SK-N-MC (cell line): ENCODE results near the gene OTUD7B.
A peak's percentile ranks its signal among the peaks of the same experiment; 100 is the strongest.

Source experiments
- DNase-seq: peaks from one replicate; pipeline ENCODE4 v3.0.0-alpha.2; 2011; ENCODE audit warnings: low read depth, low spot score
- H3K27ac ChIP-seq: fragments of 200-600 bp; sonication (generic); 2 replicates; pipeline ENCODE4 v1.5.1; 2016; ENCODE audit warnings: mixed run types
- H3K36me3 ChIP-seq: fragments of 200-600 bp; sonication (generic); 2 replicates; pipeline ENCODE4 v1.6.1; 2017; ENCODE audit warnings: antibody characterized with exemption, low read length, mixed read lengths; ENCODE audit not compliant: insufficient read depth
- H3K4me3 ChIP-seq: fragments of 200-600 bp; sonication (generic); 2 replicates; pipeline ENCODE4 v1.5.1; 2016
- H3K9ac ChIP-seq: fragments of 200-600 bp; sonication (generic); 2 replicates; pipeline ENCODE4 v1.8.0; 2017; ENCODE audit warnings: mixed run types, mixed read lengths; ENCODE audit not compliant: insufficient read length
- H3K9me3 ChIP-seq: fragments of 200-600 bp; sonication (generic); 2 replicates; pipeline ENCODE4 v1.6.1; 2017; ENCODE audit warnings: low read depth, mild to moderate bottlenecking, antibody characterized with exemption, low read length, moderate library complexity, mixed read lengths
- EZH2 ChIP-seq: fragments of 200-600 bp; sonication (generic); IDR thresholded peaks from one replicate; pipeline ENCODE4 v1.6.1; 2017; ENCODE audit warnings: antibody characterized with exemption
- FOXP2 ChIP-seq: optimal IDR thresholded peaks from 2 replicates; pipeline ENCODE3; 2011; ENCODE audit warnings: mild to moderate bottlenecking, moderate library complexity; ENCODE audit not compliant: insufficient read depth; ENCODE audit errors: extremely low read length, control extremely low read depth
- POLR2AphosphoS5 ChIP-seq: IDR thresholded peaks from 2 replicates; pipeline ENCODE4 v1.6.1; 2012; ENCODE audit warnings: mild to moderate bottlenecking, low read depth, low read length, borderline replicate concordance

The OTUD7B gene

DNA sequence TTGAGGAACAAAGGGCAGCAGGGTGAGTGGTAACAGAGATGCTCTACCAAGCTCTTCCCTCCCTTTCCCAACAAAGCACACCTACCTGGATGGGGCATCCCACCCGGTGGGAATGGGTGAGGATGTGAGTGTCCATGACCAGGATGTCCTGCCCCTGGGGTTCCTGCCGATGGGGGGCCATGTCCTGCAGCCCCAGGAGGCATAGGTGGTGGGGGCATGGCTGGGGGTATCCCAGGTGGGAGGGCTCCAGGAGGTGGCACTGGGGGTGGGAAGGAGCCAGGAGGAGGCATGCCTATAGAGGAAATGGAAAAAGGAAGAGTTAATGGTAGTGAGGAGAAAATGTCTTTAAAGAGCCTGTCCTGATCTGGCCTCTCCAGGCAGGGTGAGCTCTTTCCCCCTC, 84.8 kb downstream of the OTUD7B start:
- DNase-seq, result no peak
- Histone ChIP-seq H3K36me3 (peaks cover 46% of the 10 kb centered on the region), H3K4me3 (no peak overlapping the region; the same call in 1 of the 2 replicates), H3K9me3 (no peaks in the 10 kb centered on the region), H3K27ac (no peak overlapping the region), H3K9ac (no peak overlapping the region)
- TF ChIP-seq EZH2 (no peak), POLR2AphosphoS5 (no peak), FOXP2 (no peak)

DNA sequence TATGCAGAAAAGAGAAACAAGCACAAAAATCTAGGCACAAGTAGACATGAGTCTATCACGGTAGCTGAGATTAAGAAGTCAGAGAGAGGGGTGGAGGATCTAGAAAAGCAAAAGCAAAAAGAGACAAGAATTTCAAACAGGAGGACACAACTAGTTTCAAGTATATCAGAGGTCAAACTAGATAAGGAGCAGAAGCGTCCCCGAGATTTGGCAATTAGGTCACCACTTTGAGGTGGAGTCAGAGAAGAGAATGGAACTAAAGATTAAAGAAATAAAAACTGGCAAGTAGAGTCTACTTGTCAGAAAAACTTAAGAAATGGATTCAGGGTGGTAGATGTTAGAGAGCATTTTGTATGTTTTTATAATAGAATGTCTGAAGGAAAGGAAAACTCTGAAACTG, 85.2 kb downstream of the OTUD7B start:
- Histone ChIP-seq H3K9ac (no peak overlapping the region), H3K9me3 (no peaks in the 10 kb centered on the region), H3K36me3 (peaks cover 46% of the 10 kb centered on the region), H3K4me3 (no peak overlapping the region), H3K27ac (no peak overlapping the region)
- DNase-seq, result no peak
- TF ChIP-seq FOXP2 (no peak), POLR2AphosphoS5 (no peak), EZH2 (no peak)

GRCh38 chr1:149923626-149924025, 86.9 kb downstream of the OTUD7B start:
- no peak overlapping the region for H3K9ac ChIP-seq
- peaks cover 46% of the 10 kb centered on the region for H3K36me3 ChIP-seq
- H3K9me3 ChIP-seq, result no peaks in the 10 kb centered on the region
- DNase-seq, result no peak
- H3K4me3 ChIP-seq, result no peak overlapping the region
- TF ChIP-seq EZH2 (no peak), FOXP2 (no peak), POLR2AphosphoS5 (no peak)
- no peak overlapping the region for H3K27ac ChIP-seq

- Histone ChIP-seq H3K9me3 (no peaks in the 10 kb centered on the region), H3K9ac (peak within 1 kb of the TSS; percentile 70), H3K36me3 (peaks cover 3% of the 10 kb centered on the region), H3K27ac (no peak within 1 kb of the TSS), H3K4me3 (peak within 1 kb of the TSS; percentile 83)
- TF ChIP-seq FOXP2 (no peak), EZH2 (no peak), POLR2AphosphoS5 (no peak)
- DNase-seq, result no peak
Measured at GRCh38 chr1:149917571-149918144, 92.9 kb downstream of the OTUD7B start, which contains the start of gene SV2A. SV2A (minus strand) TSS chr1:149917844; CDS start chr1:149913840, 4,004 bp downstream.

DNA sequence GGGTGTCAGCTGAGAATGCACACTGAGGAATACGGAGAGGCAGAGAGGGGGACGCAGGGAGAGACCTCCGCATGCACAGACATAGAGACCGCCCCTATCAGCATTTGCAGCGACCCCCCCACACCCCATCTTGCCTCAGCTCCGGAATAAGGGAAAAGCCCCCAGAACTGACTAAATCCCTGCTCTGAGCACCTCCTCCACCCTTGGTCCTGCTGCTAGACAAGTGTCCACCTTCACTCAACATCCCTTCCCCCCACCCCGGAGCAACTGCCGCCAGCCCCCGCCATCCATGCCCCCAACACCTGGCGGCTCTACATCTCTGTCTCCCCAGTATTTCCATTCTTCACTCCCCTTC, 93.7 kb downstream of the OTUD7B start:
- Histone ChIP-seq H3K4me3 (peak overlapping the region; percentile 83), H3K9me3 (no peaks in the 10 kb centered on the region), H3K9ac (no peak overlapping the region), H3K27ac (no peak overlapping the region), H3K36me3 (no peaks in the 10 kb centered on the region; the same call in 1 of the 2 replicates)
- DNase-seq, result no peak
- TF ChIP-seq FOXP2, result no peak
- no peak for TF ChIP-seq EZH2
- no peak for TF ChIP-seq POLR2AphosphoS5

DNA sequence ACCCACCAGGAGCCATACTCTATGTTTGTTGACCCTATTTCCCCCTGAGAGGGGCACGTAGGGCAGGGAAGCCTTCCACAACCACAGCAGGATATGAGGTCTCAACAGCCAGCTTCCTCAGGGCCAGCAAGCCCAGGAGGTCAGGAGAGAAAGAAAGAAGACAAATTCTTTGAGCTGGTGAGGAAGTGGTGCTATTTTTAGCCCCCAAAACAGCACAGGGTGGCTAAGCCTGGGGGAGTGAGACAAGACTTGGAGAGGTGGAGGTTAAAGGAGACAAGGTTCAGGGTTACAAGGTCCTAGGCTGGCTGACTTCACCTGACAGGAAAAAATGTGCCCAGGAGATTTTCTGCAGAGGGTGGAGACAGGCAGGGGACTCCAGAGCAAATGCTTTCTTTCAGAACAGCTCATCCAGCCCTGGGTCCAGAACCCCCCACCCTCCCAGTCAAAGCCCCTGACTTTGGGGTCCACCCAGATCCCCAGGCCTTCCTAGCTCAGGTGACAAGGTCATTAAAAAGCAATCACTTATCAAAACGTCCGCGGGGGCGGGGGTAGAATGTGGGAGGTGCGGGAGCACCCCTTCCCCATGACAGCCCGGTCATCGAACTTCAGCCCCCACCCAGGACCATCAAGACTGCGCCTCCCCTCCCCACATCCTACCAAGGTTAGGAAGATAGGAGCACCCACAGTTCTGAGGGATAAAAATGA, 94.2 kb downstream of the OTUD7B start:
- DNase-seq, result no peak
- H3K9me3 ChIP-seq, result no peaks in the 10 kb centered on the region
- no peaks in the 10 kb centered on the region for H3K36me3 ChIP-seq
- no peak overlapping the region for H3K27ac ChIP-seq
- TF ChIP-seq FOXP2 (no peak), EZH2 (no peak), POLR2AphosphoS5 (no peak)
- H3K9ac ChIP-seq, result peak overlapping the region; percentile 30
- peak overlapping the region; percentile 83 for H3K4me3 ChIP-seq

GRCh38 chr1:149915429-149916192, 94.9 kb downstream of the OTUD7B start:
- DNase-seq, result no peak

DNA sequence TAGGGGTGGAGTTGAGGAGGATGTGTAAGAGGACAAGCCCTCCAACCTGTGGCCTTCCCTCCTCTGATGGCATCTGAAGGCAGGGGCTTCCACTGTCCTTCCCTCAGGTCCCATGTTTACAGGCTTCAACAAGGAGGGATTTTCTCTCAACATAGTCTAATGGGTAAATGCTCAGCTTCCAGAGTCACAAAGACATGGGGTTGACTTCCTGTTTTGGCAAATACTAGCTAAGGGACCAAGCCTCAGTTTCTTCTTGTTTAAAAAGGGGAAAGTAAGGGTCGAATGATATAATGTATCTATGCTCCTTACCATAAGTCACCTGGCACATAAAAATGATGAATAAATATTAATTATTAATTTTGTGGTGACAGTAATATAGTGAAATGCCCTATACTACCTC, 96.0 kb downstream of the OTUD7B start:
- H3K36me3 ChIP-seq, result no peaks in the 10 kb centered on the region
- no peak overlapping the region for H3K27ac ChIP-seq
- no peak overlapping the region for H3K9ac ChIP-seq
- H3K4me3 ChIP-seq, result no peak overlapping the region
- DNase-seq, result no peak
- TF ChIP-seq EZH2, result no peak
- no peak for TF ChIP-seq POLR2AphosphoS5
- TF ChIP-seq FOXP2, result no peak
- no peaks in the 10 kb centered on the region for H3K9me3 ChIP-seq

More at GRCh38 chr1:149915429-149916192, 94.9 kb downstream of the OTUD7B start:
- Histone ChIP-seq H3K36me3 (no peaks in the 10 kb centered on the region), H3K9me3 (no peaks in the 10 kb centered on the region), H3K9ac (no peak overlapping the region), H3K27ac (no peak overlapping the region), H3K4me3 (no peak overlapping the region)
- TF ChIP-seq POLR2AphosphoS5 (no peak), FOXP2 (no peak), EZH2 (no peak)
